GM19043 (cell line): ENCODE measurements around the gene HBP1.
"Not testable (repeated sequence)": the region's sequence is repeated elsewhere in the genome, so short reads cannot be mapped to it uniquely, and the experiment has no call there.

Experiments used
- ATAC-seq: cut with Tn5 transposase; IDR thresholded peaks from one replicate; pipeline ENCODE4 v1.9.1; 2021; ENCODE audit warnings: low read depth; ENCODE audit not compliant: unreplicated experiment

Gene HBP1

GRCh38 chr7:107219563-107220244 is 50.9 kb downstream of the HBP1 start:
- no peak for ATAC-seq

GRCh38 chr7:107220356-107220755 is 51.6 kb downstream of the HBP1 start:
- no peak for ATAC-seq

GRCh38 chr7:107220806-107221205 is 52.0 kb downstream of the HBP1 start:
- not testable (repeated sequence) for ATAC-seq

- no peak for ATAC-seq
These were observed 55.8 kb downstream of the HBP1 start for GRCh38 chr7:107224374-107225223.

- no peak for ATAC-seq
These were observed 59.5 kb downstream of the HBP1 start for GRCh38 chr7:107228291-107228690.

- ATAC-seq: no peak
These were observed 61.5 kb downstream of the HBP1 start for GRCh38 chr7:107230334-107230733.

- ATAC-seq: no peak
These were observed 63.8 kb downstream of the HBP1 start for GRCh38 chr7:107232568-107233090.

- ATAC-seq: no peak
These were observed 64.4 kb downstream of the HBP1 start for GRCh38 chr7:107233174-107233573.

- no peak for ATAC-seq
These were observed 65.2 kb downstream of the HBP1 start for GRCh38 chr7:107233981-107234380.

- ATAC-seq: no peak
These were observed 65.6 kb downstream of the HBP1 start for GRCh38 chr7:107234436-107234835.

GRCh38 chr7:107236862-107237261 is 68.1 kb downstream of the HBP1 start:
- ATAC-seq: no peak

GRCh38 chr7:107237451-107237850 is 68.6 kb downstream of the HBP1 start:
- no peak for ATAC-seq

- no peak for ATAC-seq
These were observed 73.5 kb downstream of the HBP1 start for GRCh38 chr7:107242267-107242666.

- ATAC-seq: no peak
These were observed 75.8 kb downstream of the HBP1 start for GRCh38 chr7:107244613-107245012.

- ATAC-seq: not testable (repeated sequence)
These were observed 78.0 kb downstream of the HBP1 start for GRCh38 chr7:107246836-107247235.

GRCh38 chr7:107248551-107249316 is 79.9 kb downstream of the HBP1 start:
- ATAC-seq: no peak

- no peak for ATAC-seq
These were observed 83.2 kb downstream of the HBP1 start for GRCh38 chr7:107251963-107252362.
